Right forelimb (tissue), 1 donor: ENCODE results near the gene ANKRD13C.
"Not testable (repeated sequence)": the region's sequence is repeated elsewhere in the genome, so short reads cannot be mapped to it uniquely, and the experiment has no call there.

ENCODE experiments used
- DNase-seq: peaks from one replicate; pipeline ENCODE4 v3.0.0-alpha.2; 2018

Gene ANKRD13C

DNA sequence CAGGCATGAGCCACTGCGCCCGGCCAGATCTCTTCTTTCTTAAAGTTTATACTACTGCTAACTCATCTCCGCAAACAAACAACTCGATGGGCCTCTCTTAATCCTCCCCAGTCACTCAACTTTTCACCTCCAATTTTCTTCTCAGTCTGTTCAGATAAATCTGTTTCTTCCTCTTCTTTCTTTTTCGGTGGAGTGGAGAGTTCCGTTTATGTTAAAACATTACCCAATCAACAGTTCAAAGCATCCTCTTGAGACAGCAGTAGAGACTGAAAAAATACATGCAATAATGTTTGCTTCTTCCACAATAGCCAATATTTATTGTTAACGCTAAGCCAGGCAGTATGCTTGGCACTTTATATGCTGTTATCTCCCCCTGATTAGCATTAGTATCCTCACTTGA is 1.4 kb upstream of the ANKRD13C start:
- DNase-seq, result no peak

DNA sequence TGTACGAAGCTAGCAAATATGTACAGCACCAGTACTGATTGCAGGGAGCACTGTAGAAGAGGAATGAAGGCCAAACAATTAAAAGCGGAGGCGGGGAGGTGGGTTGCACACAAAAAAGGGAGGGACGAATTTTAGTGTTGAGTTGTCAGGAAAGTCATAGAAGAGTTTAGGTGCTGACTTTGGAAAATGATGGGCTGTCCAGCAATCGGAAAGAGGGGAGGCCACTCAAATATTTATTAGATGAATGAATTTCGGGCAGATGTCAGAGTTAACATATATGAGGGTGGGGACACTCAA is 537 bp upstream of the ANKRD13C start:
- no peak for DNase-seq

DNA sequence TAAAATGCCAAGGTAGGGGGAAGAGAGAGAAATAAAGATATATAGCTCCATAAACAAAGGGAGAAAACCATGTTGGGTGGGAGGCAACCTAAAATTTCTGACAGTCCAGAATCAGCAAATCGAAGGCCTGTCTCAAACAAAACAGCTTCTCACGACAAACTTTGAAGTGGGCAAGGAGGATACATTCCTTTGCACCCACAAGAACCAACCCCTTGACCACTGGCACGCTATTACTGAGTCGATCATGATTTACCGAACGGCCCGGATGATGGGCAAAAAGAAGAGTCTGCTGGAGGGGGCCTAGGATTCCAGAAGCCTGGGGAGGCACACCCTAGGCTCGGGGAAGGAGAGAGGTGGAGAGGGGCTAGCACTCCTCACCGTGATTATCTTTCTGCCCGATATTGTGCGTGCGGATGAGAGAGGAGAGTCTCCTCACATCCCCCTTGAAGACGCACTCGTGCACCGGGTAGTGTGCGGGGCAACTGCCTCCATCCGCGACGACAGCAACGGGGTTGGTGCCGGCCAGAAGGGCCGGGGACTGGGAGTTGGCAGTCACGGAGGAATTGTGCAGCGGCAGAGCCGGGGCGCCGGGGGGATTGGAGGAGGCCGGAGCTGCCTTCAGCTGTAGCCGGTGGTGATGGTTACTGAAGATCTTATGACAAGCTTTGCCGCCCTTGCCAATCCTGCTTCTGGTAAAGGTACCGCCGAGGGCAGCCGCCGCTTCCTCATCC is 756 bp downstream of the ANKRD13C start:
- no peak for DNase-seq

DNA sequence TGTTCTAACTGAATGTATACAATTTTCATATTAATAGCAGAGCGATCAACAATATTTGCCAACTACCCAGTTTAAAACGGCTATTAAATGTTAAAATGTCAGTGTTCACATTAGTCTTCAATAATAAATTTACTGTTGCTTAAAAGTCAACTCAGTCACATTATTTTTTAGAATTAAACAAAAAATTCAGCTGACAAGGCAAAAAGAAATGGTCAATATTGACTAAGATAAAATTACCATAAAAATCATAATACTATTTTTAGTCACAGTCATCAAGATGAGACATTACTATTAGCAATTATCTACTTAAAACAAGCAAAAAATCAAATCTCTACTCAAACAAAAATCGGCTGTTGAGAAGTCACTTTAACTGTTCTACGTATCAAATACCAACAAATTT is 1.5 kb downstream of the ANKRD13C start:
- DNase-seq, result no peak

DNA sequence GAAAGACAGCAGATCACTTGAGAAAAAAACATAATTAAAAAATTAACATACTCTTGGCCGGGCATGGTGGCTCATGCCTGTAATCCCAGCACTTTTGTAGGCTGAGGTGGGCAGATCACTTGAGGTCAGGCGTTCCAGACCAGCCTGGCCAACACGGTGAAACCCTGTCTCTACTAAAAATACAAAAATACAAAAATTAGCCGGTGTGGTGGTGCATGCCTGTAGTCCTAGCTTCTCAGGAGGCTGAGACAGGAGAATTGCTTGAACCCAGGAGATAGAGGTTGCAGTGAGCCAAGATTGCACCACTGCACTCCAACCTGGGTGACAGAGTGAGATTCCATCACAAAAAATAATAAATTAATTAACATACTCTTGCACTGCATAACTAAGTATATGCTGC is 4.7 kb downstream of the ANKRD13C start:
- DNase-seq, result not testable (repeated sequence)

- DNase-seq, result no peak
Measured at GRCh38 chr1:70348399-70349165, 5.9 kb downstream of the ANKRD13C start.

DNA sequence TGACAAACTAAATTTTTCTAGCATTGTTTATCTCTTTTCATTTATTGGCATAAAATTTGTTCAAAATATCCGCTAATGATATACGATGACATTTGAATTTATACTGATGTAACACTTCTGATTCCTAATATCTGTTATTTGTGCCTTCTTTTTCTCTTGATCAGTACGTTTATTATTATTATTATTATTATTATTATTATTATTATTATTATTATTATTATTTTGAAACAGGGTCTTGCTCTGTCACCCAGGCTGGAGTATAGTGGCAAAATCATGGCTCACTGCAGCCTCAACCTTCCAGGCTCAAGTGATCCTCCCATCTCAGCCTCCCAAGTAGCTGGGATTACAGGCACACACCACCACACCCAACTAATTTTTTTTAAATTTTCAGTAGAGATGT is 14.9 kb downstream of the ANKRD13C start:
- not testable (repeated sequence) for DNase-seq

- DNase-seq, result no peak
Measured at GRCh38 chr1:70336050-70336449, 18.5 kb downstream of the ANKRD13C start.

GRCh38 chr1:70334436-70334835 is 20.1 kb downstream of the ANKRD13C start:
- no peak for DNase-seq

DNA sequence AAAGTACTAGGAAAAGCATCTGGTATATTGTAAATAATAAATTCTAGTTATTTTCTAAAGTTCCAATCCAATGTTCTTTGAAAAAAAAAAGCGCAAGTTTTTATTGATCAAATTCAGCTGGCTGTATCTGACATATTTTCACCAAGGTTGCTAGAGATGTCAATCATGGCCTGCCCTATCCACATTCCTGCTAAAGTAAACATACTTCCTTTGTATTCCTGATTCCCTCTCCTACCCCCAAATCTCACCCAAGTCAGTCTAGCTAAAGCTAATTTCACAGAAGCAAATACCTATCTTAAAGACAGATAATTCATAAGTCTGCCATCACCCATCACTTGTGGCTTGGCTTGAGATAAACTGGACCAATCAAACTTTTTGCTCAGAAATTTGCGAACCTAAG is 21.3 kb downstream of the ANKRD13C start:
- DNase-seq, result no peak

DNA sequence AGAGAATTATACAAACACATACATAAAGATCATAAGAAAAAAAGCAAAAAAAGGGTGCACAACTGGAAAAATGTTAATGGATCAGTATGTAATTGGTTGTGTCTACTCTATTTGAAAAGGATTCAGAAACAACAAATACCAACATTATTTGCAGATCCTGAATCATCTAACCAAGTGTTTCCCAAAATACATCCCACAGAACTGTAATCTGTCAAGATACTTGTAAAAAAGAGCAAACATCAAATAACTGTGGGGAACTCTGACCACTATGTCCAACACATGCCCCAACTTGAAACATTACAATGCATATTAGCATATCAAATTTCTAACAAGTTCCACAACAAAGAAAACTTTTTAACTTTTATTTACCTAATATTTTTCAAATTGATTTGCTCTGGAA is 22.6 kb downstream of the ANKRD13C start:
- DNase-seq, result no peak

GRCh38 chr1:70327306-70328076 is 27.0 kb downstream of the ANKRD13C start:
- no peak for DNase-seq

DNA sequence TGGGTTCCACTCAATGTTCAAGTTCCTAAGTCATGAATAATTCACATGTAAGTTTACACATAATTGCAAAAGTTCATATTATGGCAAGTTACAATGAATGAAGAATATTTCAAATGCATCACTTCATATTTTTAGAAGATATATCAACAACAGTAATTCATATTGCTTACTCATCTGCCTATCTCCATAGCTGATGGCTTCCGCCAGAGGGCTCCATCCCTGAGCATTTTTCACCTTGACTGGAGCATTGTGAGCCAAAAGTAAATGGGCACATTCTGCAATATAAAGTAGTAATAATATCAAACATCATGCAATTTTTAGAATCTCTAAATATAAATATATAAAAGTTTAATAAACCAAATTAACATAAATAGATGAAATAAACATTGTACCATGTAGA is 29.8 kb downstream of the ANKRD13C start:
- DNase-seq, result no peak

DNA sequence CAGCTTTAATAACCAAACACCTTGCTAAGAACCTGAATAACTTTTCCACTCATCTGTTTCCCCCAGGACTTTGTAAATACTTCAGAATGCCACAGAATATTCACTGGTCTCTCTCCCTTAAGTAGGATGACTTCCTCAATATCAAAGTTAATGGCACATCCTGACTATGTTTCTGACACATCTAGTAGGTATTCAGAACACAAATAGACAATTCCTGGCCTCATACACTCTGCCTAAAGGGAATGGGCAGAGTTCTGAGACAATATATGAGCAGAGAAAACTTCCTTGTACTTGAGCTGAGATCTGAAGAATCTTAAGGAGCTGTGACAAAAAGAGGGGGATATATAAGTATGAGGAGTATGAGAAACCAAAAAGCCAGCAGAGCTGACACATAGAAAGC is 34.8 kb downstream of the ANKRD13C start:
- no peak for DNase-seq

- DNase-seq, result no peak
Measured at GRCh38 chr1:70318191-70318590, 36.3 kb downstream of the ANKRD13C start.

DNA sequence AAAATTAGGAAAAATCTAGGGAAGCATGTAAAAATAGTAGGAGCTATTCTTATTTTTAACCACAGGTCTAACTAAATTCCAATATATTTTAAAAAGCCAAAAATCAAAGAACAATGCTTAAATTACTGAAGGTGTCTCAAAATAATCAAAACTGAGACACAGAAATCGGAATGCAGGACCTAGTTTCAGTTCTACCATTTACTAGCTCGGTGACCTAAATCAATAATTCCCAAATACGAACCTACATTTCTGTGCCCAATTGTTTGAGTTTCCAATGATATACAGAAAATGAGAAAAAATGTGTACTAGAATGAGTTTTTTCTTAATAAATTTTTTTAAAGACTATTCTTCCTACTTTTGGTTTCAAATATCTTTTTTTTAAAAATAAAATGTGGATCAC is 37.4 kb downstream of the ANKRD13C start:
- no peak for DNase-seq

DNA sequence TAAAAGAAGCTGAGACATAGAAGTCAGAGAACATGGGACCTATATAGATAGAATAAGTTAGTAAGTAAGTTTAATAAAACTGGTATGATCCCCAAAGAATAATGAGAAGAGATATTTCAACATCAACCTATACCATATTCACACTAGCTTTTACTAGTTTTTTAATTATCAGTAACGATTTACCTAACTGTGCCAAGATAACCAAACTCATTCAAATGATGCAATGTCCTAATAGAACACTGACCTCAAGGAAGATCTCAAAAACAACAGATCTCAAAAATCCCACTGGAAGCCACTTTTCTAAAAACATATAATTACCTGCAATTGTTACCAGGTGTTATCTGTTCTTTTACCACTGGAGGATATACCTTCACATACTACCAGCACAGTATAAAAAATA is 38.7 kb downstream of the ANKRD13C start:
- DNase-seq, result no peak

DNA sequence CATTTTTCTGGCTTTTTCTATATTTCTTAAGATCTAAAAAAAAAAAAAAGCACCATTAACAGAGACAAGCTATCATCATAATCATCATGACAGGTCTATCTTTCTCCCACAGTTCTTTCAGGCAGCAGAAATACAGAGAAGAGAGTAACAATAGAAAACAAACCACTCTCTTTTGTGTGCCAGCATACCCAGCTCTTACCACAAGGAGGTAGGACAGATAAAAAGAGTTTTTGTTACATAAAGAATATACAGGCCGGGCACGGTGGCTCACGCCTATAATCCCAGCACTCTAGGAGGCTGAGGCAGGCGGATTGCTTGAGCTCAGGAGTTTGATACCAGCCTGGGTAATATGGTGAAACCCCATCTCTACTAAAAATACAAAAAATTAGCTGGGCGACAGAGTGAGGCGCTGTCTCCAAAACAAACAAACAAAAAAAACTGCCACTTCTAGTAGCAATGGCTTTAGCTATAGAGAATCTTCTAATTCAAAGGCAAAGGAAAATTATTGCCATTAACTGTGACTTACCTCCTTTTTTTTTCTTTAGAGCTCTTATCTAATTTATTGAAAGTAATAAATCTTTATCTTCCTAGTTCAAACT is 39.7 kb downstream of the ANKRD13C start:
- no peak for DNase-seq

DNA sequence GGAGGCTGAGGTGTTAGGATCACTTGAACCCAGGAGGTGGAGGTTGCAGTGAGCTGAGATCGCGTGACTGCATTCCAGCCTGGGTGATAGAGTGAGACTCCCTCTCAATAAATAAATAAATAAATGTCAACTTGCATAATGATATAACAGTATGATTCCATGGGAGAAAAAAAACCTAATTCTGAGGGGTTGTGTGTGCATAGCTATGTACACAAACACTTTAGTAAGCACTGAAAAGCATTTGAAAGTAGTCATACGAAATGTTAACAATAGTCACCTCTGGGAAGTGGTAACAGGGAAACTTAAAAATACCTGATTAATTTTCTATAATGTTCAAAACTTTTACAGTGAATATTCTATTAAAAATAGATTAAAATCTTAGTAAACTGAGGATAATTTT is 43.2 kb downstream of the ANKRD13C start:
- DNase-seq, result no peak

- no peak for DNase-seq
Measured at GRCh38 chr1:70299472-70299871, 55.0 kb downstream of the ANKRD13C start.

GRCh38 chr1:70295749-70296148 is 58.8 kb downstream of the ANKRD13C start:
- no peak for DNase-seq

GRCh38 chr1:70293186-70293843 is 61.2 kb downstream of the ANKRD13C start:
- no peak for DNase-seq

- no peak for DNase-seq
Measured at GRCh38 chr1:70290218-70290617, 64.3 kb downstream of the ANKRD13C start.
